NCI-H2227 treated with DMSO at 0.1 percent for 48 hours (cell line): ENCODE data around the gene FAM168B.

Experiments
- DNase-seq: peaks from one replicate; lab custom pipeline; 2025; lab: John Stamatoyannopoulos, UW

Gene FAM168B

DNA sequence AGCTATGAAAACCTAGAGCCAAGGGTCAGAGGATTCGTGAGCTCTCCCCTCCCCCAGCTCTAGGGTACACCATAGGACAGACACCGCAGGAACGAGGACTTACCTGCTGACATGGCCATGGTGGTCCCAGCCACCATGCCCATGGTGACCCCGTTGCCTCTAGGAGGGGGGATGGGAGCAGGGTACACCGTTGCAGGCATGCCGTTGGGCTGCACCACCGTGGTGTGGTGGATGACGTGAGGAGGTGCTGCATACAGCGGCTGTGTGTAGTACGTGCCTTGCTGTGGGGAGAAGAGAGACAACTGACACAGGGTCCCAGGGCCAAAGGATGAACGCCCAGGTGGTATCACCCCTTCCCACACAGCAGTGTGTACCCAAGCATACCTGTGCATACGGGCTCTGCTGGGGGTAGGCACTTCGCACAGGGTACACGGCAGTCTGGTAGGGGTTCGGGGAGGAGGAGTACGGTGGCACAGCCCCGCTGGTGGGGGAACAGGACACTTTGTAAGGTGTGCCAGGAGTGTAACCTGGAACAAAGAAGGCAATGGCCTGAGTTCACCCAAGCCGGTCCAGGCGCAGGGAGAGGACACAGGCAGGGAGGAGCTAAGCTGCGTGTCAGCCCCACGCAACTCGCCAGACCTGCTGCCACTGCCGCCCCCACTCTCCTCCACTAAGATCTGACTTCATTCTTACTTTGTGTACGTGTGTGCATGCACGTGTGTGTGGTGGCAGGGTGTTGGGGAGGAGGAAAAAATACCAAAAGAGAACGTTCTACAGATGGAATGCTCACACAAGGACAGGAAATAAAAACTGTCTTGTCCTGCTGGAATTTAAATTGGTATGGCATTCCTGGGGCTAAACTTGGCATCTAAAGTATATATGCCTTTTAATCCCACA lies 37.8 kb downstream of the FAM168B start:
- no peak for DNase-seq

GRCh38 chr2:131054488-131054887 lies 38.8 kb downstream of the FAM168B start:
- no peak for DNase-seq

GRCh38 chr2:131052741-131053263 lies 40.5 kb downstream of the FAM168B start:
- DNase-seq, result no peak

- no peak for DNase-seq
Measured at GRCh38 chr2:131050896-131051295, 42.4 kb downstream of the FAM168B start.

- no peak for DNase-seq
Measured at GRCh38 chr2:131049150-131049718, 44.0 kb downstream of the FAM168B start.

- DNase-seq, result no peak
Measured at GRCh38 chr2:131048641-131049040, 44.6 kb downstream of the FAM168B start.

GRCh38 chr2:131047920-131048560 lies 45.2 kb downstream of the FAM168B start:
- no peak for DNase-seq

GRCh38 chr2:131046918-131047652 lies 46.2 kb downstream of the FAM168B start:
- DNase-seq, result no peak

DNA sequence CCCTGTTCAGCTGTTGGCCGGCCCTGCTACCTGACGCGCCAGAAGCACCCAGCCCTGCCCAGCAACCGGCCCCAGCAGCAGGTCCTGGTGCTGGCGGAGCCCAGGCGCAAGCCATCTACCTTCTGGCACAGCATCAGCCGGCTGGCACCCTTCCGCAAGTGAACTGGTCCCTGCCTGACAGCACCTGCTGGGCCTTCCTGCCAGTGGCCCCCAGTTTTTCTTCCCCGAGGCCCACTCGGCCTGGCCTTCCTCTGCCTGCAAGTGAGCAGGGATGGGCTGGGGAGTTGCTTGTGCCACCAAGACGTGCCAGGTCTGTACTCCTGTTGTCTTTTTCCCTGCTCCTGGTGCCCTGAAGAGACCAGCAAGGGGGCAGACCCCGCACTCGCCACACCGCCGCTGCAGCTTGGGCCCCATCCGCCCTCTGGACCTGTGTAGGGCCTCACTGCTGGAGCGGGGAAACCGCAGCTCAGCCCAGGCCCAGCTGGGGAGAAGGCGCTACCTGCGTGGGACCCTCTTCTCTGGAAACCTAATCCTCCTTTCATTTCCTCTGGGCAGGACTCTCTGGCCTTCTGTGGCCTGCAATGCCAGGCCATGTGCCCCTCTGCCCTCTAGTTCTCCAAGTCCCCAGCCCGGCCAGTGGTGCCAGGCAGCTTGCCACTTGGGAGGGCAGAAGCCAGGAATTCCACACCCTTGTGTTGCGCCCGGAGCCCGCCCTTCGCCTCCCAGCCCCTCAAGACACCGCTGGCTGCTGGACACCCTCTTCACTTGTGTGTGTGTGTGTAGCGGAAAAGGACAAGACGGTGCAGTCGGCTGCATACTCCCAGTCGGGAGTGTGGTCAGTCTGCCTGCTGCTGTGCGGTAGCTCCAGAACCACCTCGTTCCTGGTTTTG lies 47.0 kb downstream of the FAM168B start:
- no peak for DNase-seq

- no peak for DNase-seq
Measured at GRCh38 chr2:131045286-131046027, 47.8 kb downstream of the FAM168B start.

GRCh38 chr2:131044757-131045150 lies 48.5 kb downstream of the FAM168B start:
- no peak for DNase-seq

GRCh38 chr2:131044075-131044756 lies 49.0 kb downstream of the FAM168B start:
- no peak for DNase-seq

- DNase-seq, result no peak
Measured at GRCh38 chr2:131043199-131044074, 49.8 kb downstream of the FAM168B start.

DNA sequence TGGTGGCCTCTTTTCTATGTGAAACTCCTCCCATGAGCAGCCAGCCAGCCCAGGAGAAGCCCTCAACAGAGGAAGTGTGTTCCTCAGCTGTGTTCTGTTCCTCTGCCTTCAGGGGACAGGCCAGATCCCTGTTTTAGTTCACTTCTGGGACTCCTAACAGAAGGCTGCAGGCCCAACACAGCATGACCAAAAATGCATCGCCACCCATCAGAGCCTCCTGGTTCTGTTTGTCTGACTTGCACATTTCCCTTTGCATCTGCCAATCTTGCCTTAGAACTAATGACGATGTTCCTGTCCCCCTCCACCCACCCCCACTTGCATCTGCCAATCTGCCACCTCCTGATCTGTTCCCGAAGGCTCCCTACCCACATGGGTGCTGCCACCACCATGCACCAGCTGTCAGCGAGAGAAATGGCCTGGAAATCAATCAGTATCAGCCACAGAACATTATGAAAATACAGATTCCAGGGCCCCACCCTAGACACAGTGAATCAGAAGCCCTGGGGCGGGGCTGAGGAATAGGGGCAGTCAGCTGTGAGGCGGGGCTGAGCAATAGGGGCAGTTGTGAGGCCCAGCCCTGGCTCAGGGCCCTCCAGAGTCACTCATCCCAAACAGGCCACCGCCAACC lies 51.0 kb downstream of the FAM168B start:
- no peak for DNase-seq

- no peak for DNase-seq
Measured at GRCh38 chr2:131041402-131042147, 51.7 kb downstream of the FAM168B start.

DNA sequence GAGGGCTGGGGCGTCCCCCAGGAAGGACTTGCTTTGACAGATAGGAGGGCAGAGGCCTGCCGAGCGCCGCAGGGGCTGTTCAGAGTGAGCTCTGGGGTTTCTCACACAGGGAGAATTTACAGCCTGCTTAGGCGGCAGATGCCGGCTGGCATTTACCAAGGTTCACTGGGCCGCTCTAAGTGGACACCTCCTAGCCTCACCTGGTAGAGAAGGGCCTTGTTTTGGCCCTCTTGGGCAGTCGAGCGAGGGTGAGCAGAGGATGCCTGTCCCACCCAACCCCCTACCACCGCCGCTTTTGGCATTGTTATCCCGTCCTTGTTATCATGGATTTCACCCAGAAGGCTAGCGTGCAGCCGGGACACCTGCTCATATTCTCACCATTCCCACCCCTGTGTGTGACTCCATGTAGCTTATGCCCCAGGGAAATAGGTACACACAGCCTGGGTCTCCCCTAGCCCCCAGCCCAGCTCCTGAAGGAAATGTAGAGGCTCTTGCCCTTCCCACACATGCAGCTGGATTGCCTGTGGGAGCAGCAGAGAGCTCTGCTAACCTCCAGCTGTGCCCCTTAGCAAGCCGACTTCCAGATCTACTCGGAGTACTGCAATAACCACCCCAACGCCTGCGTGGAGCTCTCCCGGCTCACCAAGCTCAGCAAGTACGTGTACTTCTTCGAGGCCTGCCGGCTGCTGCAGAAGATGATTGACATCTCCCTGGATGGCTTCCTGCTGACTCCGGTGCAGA lies 52.4 kb downstream of the FAM168B start:
- no peak for DNase-seq
